DMS114 treated with DMSO at 0.1 percent for 48 hours (cell line): ENCODE results near the gene SMIM22.

Experiments
- DNase-seq: peaks from one replicate; lab custom pipeline; 2025; ENCODE audit not compliant: unreplicated experiment; lab: John Stamatoyannopoulos, UW

Gene SMIM22

DNA sequence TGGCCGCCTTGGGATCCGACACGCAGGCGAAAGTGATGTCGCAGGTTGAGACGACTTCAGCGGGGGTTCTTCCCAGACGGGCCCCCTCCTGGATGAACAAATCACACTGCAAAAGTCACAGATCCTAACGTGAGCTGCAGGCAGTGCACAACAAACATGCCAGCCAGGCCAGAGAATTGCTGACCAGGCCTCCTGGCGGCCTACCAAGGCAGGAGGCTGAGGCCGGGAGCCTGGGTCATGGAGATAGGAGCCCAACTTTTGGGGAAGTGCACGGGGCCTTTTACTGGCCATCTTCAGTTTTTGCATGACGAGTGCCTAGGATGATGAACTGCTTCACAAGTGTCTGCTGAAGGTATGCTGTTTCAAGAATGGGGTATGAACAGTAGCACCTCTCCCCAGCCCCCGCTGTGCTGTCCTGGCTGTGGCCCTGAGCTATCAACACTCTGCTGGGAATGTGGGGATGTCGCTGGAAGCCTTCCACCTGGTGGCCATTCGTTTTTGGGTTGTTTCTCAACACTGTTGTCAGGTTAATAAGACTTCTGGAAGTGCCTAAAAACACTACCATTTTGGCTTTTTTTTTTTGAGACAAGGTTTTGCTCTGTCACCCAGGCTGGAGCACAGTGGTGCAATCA lies 19.5 kb downstream of the SMIM22 start:
- no peak for DNase-seq

DNA sequence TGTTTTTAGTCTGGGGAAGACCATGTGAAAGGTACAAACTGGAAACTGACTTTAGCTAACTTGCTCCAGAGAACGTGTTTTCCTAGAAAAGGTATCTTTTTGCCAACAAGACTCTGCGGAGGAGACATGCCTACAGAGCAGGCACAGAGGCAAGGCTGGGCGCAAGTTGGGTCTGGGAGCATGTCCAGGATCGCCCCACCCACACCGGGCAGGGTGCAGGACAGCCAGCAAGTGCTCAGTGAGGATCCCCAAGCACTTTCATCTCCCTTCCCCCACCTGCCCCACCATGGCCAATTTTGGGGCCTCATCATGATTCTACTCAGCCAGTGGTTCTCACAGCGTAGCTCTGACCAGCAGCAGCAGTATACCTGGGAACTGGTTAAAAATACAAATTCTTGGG lies 25.5 kb downstream of the SMIM22 start:
- DNase-seq, result no peak

DNA sequence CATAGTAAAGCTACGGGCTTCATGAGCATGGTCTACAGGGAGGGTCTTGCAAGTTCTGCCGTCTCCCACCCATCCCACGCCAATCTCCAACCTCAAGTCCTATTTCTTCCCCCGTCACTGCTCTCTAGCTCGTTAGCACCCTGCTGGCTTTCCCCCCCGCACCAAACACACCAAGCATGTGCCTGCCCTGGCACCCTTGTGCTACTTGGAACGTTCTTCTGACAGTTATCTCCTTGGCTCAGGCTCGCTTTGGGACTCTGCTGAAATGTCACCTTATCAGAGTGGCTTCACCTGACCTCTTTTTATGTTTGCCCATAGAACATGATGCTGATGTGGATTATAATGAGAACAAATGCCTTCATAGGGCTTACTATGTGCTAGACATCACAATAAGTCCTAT lies 30.0 kb downstream of the SMIM22 start:
- DNase-seq, result no peak

DNA sequence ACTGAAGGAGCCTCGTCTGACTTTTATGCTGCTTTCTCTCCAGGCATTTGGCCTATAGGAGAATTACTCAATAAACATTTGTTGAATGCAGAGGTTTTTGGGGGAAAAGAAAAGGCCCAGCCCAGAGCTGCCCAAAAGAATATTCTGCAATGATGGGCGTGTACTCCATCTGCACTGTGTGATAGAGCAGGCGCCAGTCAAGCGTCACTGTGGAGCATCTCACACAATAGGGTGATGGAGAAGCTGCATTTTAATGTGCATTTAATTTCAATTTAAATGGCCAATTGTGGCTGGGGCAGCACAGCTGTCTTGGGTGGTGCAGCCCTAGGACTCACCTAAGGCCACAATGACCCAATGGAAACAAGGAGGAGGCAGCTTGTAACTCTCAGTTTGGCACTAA lies 31.4 kb downstream of the SMIM22 start:
- DNase-seq, result no peak

DNA sequence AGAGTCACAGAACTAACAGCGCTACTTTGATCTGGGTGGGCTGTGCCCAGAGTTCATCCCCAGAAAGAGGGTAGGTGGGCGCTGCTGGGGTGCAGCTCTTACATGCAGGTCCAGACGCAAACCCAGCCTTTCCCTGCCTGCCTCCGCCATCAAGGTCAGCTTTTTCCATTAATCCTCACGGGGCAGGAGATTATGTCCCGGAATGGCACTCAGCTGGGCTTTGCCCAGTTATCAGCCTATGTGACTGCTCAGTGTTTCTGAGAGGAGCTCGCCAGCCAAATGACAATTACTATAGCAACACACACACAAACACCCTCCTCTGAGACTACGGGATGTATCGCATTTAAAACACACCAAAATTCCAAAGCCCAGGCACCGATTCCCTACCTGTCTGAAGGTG lies 31.8 kb downstream of the SMIM22 start:
- no peak for DNase-seq

DNA sequence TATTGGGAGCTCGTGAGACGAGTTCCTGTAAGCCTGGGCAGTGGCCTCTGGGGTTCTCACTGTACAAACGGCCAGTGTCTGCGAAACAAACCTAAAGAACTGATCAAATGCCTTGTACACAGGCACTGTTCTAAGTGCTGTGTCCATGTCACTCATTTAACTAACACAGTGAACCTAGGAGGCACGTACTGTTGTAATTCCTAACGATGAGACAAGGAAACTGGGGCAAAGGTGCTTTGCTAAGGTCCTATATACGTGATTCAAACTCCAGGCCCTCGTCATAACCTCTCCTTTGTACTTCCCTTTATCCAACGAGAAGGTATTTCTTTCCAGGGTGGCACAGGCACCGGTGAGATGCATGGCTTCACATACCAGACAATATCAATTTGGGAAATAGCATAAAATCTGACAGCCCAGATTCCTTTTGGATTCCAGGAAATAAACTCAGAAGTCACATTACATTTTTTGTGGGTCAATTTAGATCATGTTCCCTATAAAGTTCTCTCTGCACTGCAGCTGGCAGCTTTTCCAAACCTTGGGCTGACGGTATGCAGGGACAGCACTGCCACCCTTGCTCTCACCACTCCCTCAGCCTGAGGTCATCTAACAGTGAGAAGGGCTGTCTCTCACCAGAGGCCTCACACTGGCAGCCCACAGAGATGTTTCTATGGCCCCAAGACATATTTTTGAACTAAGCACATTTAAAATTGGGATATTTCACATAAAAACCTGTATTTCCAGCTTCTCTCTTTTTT lies 33.6 kb downstream of the SMIM22 start:
- DNase-seq, result no peak

DNA sequence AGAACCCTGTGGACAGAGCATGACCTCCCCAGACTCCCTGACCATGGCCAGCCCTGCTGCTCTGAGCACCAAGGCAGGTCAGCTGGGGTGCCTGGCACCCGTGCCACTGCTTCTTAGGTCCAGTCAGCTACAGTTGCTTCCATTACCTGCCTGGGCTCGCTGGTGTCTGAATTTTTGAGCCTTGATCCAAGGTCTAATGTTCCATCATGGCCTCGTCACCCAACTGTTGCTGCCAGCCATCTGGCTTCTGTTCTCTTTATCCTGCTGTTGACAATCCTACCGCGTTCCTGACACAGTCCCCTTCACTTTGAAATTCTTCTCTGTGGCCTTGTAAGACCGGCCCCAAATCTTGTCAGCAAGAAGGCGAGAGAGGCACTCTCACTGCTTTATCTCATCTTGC lies 35.2 kb downstream of the SMIM22 start:
- DNase-seq, result no peak

DNA sequence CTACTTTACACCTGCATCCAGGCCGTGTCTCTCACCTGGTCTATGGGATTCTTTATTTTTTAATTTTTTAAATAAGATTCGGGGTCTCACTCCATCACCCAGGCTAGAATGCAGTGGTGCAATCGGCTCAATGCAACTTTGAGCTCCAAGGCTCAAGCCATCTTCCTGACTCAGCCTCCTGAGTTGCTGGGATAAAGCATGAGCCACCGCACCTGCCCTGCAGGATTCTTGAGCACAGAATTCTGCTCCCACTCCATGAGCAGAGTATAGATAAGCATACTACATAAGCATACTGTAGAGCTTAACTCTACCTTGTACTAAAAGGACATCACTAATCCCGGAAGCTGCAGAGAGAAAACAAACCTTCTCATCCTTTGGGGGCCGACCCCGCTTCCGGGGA lies 36.4 kb downstream of the SMIM22 start:
- no peak for DNase-seq

DNA sequence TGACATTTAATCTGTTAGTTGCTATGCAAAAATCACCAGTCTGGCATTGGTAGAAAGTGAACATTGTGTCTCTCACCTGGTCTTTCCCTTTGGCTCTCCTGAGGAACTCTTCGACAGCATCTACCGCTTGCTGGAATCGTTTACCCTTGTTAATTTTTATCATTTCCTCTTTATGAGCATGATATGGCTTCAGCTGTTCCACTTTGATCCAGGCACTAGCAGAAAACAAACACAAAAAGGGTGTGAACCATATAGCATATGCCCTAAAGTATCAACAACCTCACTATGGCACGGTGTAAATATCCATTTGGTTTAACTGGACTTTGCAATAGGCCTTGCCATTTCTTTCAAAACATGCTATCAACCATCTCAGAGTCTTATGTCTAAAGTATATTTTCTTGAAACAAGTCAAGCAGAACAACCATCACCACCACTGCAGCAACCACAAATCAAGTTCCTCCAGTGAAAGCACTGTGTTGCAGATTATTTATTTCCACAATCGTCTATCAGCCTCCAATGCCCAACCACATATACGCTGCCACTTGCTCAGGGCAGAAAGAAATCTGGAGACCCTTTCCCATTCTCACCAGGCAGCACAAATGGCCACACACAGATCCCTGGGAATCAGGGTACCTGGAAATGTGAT lies 37.7 kb downstream of the SMIM22 start:
- no peak for DNase-seq

DNA sequence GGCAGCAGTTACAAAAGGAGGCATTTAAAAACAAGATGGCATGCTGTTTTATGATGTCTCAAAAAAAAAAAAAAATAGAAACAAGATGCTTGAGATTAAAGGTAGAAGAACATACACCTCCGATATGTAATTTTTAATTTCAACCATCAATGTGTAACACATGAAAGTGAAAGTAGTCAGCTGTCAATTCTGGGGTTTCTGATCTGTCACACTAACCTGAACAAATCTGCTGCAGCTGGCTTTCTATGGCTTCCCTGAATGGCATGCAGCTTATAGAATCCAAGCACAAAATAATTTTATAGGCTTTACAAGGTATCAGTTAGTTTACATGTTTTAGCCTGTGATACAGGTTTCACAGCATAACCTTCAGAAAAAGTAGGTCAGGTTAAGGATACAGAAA lies 38.4 kb downstream of the SMIM22 start:
- no peak for DNase-seq

DNA sequence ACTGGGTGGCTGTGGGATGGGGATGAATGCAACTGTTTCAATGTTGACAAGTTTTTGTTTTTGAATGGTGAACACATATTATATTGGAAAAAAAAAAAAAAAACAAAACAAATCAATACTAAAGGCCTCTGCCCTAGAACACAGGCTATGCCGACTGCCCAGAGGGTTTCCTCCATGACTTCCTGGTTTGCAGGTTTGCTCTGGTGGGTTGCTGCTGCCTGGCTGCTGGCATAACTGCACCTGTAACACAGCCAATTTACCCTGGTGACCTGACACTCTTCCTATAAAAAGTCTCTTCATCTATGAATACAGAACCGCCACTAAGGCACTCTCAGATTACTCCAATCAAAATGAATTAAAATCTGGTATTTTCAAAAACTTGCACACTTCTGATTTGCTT lies 41.6 kb downstream of the SMIM22 start:
- DNase-seq, result no peak

DNA sequence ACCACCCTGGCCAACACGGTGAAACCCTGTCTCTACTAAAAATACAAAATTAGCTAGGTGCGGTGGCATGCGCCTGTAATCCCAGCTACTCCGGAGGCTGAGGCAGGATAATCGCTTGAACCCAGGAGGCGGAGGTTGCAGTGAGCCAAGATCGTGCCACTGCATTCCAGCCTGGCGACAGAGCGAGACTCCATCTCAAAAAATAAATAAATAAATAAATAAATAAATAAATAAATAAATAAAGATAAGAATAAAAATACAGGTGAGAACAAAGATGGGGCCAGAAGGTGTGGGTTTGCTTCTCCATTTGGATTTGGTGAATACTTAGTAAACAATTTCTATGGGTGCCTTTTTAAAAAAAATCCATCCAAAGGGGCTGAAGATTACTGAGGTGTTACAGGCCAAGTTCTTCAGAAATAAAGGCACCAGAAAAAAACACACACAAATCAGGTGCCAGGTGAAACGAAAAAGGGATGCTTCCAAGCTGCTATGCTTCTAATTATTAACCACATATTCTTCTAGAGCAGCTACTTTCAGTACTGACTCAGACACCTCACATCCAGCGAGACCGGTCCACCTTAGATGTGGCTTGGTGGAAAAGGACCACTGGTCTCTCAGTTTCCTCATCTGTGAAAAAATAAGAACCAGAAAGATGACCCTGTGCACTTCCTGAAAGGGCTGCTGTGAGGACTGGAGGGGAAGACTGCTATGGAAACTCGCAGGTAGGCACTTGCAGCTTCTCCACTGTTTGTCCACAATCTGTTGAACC lies 42.7 kb downstream of the SMIM22 start:
- no peak for DNase-seq

DNA sequence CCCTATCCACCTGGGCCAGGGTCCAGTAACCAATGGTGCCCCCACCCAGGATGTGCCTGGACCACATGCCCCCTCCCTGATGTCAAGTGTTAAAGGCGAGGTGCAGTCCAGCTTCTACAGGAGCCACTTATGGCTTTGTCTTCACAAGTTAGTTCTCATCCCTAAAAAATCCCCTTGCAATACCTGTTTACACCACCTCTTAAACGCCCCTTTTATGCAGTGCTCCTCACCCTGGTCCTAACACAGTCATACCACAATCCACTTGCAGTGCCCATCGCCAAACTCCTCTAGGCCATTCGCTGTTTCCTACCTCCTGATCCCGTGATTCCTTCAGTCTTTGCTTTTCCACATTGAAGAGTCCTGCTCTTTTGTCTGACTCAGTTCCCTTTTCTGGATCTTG lies 44.8 kb downstream of the SMIM22 start:
- DNase-seq, result no peak

DNA sequence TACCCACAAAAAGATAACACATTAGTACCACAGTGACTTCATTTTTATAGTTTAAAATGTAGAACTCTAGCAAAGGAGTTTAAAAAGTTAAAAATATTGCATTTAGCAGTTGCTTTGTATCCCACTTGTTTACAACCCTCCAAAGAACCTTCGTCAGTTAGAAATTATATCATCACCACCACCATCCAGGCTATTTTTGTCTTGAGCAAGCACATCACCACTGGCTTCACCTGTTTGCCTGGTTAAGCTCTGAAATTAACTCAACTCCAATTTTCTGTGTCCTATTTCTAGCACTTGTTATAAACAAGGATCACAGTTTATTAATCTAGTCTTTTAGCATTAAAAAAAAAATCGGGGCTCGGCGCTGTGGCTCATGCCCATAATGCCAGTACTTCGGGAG lies 45.8 kb downstream of the SMIM22 start:
- no peak for DNase-seq
